ENCODE measurements around the gene MYRFL. TPM values are rescaled to one million over a fixed set of nuclear protein-coding genes. Genes with fewer than 3 reads are reported as not detected.

MYRFL gene
- total RNA-seq, 1 experiment from 2014 or later = not detected

GRCh38 chr12:69985656-69986055, 160.6 kb downstream of the MYRFL start:
- Histone ChIP-seq H3K4me1 (replicated peaks; ENCODE audit: insufficient read depth) (peaks cover 23% of the 10 kb centered on the region), H4K20me1 (ENCODE audit: insufficient read depth) (no peaks in the 10 kb centered on the region), H3F3A (ENCODE audit: insufficient read depth, low read depth) (peaks cover 17% of the 10 kb centered on the region; the same call in 1 of the 2 replicates), H3K27ac (no peak overlapping the region), H3K36me3 (ENCODE audit: low read depth) (no peaks in the 10 kb centered on the region), H3K27me3 (ENCODE audit: insufficient read depth, low read depth) (no peaks in the 10 kb centered on the region), H3K79me2 (ENCODE audit: low read depth) (no peaks in the 10 kb centered on the region), H3K4me2 (no peak overlapping the region), H2AFZ (no peak overlapping the region), H3K9me2 (ENCODE audit: insufficient read depth) (no peaks in the 10 kb centered on the region), H3K4me3 (no peak overlapping the region), H3K9me3 (ENCODE audit: insufficient read depth, low read depth) (no peaks in the 10 kb centered on the region)
- intact Hi-C loops (cut with micrococcal nuclease; ENCODE audit: unreplicated experiment) = loop anchor here (10.0 kb wide), 1 partner anchor 119 kb away; no protein-coding TSS in a partner anchor
- DNase-seq = peak in 1 of 2 experiments; percentile 18
- no TSS peak for BruUV-seq (replicated peaks)
- ChIA-PET CTCF (interaction anchor here (0.6 kb wide), 1 partner anchor 457 kb away, joined by 5 read pairs; no protein-coding TSS in a partner anchor), POLR2A (ENCODE audit: unreplicated experiment) (no interaction called here)
- TF ChIP-seq EZH2 (IDR thresholded peaks at IDR 0.05; ENCODE audit: low read depth) (no peak), CTCF (conservative IDR thresholded peaks at IDR 0.05) (peak; percentile 49)

- Histone ChIP-seq H3K4me3 (no peak overlapping the region), H2AFZ (no peak overlapping the region), H3K4me1 (replicated peaks; ENCODE audit: insufficient read depth) (peaks cover 23% of the 10 kb centered on the region), H3K27ac (no peak overlapping the region), H3K79me2 (ENCODE audit: low read depth) (no peaks in the 10 kb centered on the region), H3K4me2 (no peak overlapping the region), H4K20me1 (ENCODE audit: insufficient read depth) (no peaks in the 10 kb centered on the region), H3K36me3 (ENCODE audit: low read depth) (no peaks in the 10 kb centered on the region), H3K27me3 (ENCODE audit: insufficient read depth, low read depth) (no peaks in the 10 kb centered on the region), H3F3A (ENCODE audit: insufficient read depth, low read depth) (peaks cover 17% of the 10 kb centered on the region; the same call in 1 of the 2 replicates), H3K9me3 (ENCODE audit: insufficient read depth, low read depth) (no peaks in the 10 kb centered on the region), H3K9me2 (ENCODE audit: insufficient read depth) (no peaks in the 10 kb centered on the region)
- ChIA-PET POLR2A (ENCODE audit: unreplicated experiment) (no interaction called here), CTCF (interaction anchor here (0.6 kb wide), 1 partner anchor 456 kb away, joined by 5 read pairs; no protein-coding TSS in a partner anchor)
- intact Hi-C loops (cut with micrococcal nuclease; ENCODE audit: unreplicated experiment) = loop anchor here (10.0 kb wide), 1 partner anchor 119 kb away; no protein-coding TSS in a partner anchor
- no TSS peak for BruUV-seq (replicated peaks)
- no peak for DNase-seq
- TF ChIP-seq CTCF (conservative IDR thresholded peaks at IDR 0.05) (no peak), EZH2 (IDR thresholded peaks at IDR 0.05; ENCODE audit: low read depth) (no peak)
Observed at GRCh38 chr12:69986114-69986513, 161.1 kb downstream of the MYRFL start.

- peaks cover 17% of the 10 kb centered on the region; the same call in 1 of the 2 replicates for H3F3A ChIP-seq (ENCODE audit: insufficient read depth, low read depth)
- peaks cover 23% of the 10 kb centered on the region for H3K4me1 ChIP-seq (replicated peaks; ENCODE audit: insufficient read depth)
- H3K9me3 ChIP-seq (ENCODE audit: insufficient read depth, low read depth) = no peaks in the 10 kb centered on the region
- H3K79me2 ChIP-seq (ENCODE audit: low read depth) = no peaks in the 10 kb centered on the region
- H4K20me1 ChIP-seq (ENCODE audit: insufficient read depth) = no peaks in the 10 kb centered on the region
- H2AFZ ChIP-seq = peak overlapping the region; percentile 61
- H3K4me3 ChIP-seq = no peak overlapping the region
- no peak for TF ChIP-seq EZH2 (IDR thresholded peaks at IDR 0.05; ENCODE audit: low read depth)
- TF ChIP-seq CTCF (conservative IDR thresholded peaks at IDR 0.05) = no peak
- peak overlapping the region; percentile 88 for H3K27ac ChIP-seq
- intact Hi-C loops (cut with micrococcal nuclease; ENCODE audit: unreplicated experiment) = loop anchor here (1.0 to 10.0 kb wide), 3 partner anchors 62 to 117 kb away; no protein-coding TSS in a partner anchor
- no TSS peak for BruUV-seq (replicated peaks)
- H3K4me2 ChIP-seq = peak overlapping the region; percentile 60
- peak; percentile 63 to 95 for DNase-seq
- H3K27me3 ChIP-seq (ENCODE audit: insufficient read depth, low read depth) = no peaks in the 10 kb centered on the region
- ChIA-PET CTCF (interaction anchor here (0.7 kb wide), 1 partner anchor 106 kb away, joined by 3 read pairs; no protein-coding TSS in a partner anchor), POLR2A (ENCODE audit: unreplicated experiment) (interaction anchor here (0.7 kb wide), 1 partner anchor 243 kb away, joined by 5 read pairs; no protein-coding TSS in a partner anchor)
- H3K9me2 ChIP-seq (ENCODE audit: insufficient read depth) = no peaks in the 10 kb centered on the region
- H3K36me3 ChIP-seq (ENCODE audit: low read depth) = no peaks in the 10 kb centered on the region
Observed at GRCh38 chr12:69987579-69988091, 162.6 kb downstream of the MYRFL start.
